Measurements from ENCODE around the gene LRRTM1. TPM values are rescaled to one million over a fixed set of nuclear protein-coding genes. Genes with fewer than 3 reads are reported as not detected.

LRRTM1 gene
- total RNA-seq, 1 experiment from 2014 or later: not detected

- H3K27ac ChIP-seq: no peak overlapping the region
- CTCF ChIA-PET: no interaction called here
- H3K27me3 ChIP-seq (ENCODE audit: insufficient read depth, low read depth): peaks cover 17% of the 10 kb centered on the region; the same call in 1 of the 2 replicates
- H3K36me3 ChIP-seq (ENCODE audit: low read depth): no peaks in the 10 kb centered on the region
- no peaks in the 10 kb centered on the region for H3K9me2 ChIP-seq (ENCODE audit: insufficient read depth)
- BruUV-seq (replicated peaks): no TSS peak
- no peak overlapping the region for H2AFZ ChIP-seq
- no peak for DNase-seq
- no peaks in the 10 kb centered on the region for H3K9me3 ChIP-seq (ENCODE audit: insufficient read depth, low read depth)
- TF ChIP-seq EZH2 (IDR thresholded peaks at IDR 0.05; ENCODE audit: low read depth): no peak
- TF ChIP-seq, protein P1, sequence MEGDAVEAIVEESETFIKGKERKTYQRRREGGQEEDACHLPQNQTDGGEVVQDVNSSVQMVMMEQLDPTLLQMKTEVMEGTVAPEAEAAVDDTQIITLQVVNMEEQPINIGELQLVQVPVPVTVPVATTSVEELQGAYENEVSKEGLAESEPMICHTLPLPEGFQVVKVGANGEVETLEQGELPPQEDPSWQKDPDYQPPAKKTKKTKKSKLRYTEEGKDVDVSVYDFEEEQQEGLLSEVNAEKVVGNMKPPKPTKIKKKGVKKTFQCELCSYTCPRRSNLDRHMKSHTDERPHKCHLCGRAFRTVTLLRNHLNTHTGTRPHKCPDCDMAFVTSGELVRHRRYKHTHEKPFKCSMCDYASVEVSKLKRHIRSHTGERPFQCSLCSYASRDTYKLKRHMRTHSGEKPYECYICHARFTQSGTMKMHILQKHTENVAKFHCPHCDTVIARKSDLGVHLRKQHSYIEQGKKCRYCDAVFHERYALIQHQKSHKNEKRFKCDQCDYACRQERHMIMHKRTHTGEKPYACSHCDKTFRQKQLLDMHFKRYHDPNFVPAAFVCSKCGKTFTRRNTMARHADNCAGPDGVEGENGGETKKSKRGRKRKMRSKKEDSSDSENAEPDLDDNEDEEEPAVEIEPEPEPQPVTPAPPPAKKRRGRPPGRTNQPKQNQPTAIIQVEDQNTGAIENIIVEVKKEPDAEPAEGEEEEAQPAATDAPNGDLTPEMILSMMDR (conservative IDR thresholded peaks at IDR 0.05): no peak
- POLR2A ChIA-PET (ENCODE audit: unreplicated experiment): no interaction called here
- intact Hi-C loops (cut with micrococcal nuclease; ENCODE audit: unreplicated experiment): no loop called here
- no peak overlapping the region for H3K4me2 ChIP-seq
- H3F3A ChIP-seq (ENCODE audit: insufficient read depth, low read depth): no peaks in the 10 kb centered on the region
- no peaks in the 10 kb centered on the region for H4K20me1 ChIP-seq (ENCODE audit: insufficient read depth)
- H3K79me2 ChIP-seq (ENCODE audit: low read depth): no peaks in the 10 kb centered on the region
- H3K4me1 ChIP-seq (replicated peaks; ENCODE audit: insufficient read depth): no peaks in the 10 kb centered on the region
- H3K4me3 ChIP-seq: no peak overlapping the region
Observed at GRCh38 chr2:80258341-80258740, 46.2 kb downstream of the LRRTM1 start.

DNA sequence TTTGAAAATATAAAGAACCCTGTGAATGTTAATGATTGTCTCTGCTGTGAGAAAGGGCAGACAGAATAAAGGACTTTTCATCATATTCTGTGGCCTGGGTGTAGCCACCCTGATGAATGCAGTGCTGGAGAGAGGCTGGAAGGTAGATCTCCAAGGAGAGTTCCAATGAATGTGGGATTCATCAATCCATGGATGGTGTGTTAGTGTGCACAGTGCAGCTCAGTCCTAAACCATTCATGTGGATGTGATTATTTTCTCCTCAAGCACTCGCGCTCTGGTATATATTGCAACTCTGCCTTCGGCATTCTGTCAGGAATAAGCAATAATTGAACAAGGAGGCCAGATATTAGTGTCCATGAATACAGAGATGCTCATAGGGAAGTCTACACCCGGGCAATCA is 47.1 kb downstream of the LRRTM1 start:
- Histone ChIP-seq H3K79me2 (ENCODE audit: low read depth) (no peaks in the 10 kb centered on the region), H3F3A (ENCODE audit: insufficient read depth, low read depth) (no peaks in the 10 kb centered on the region), H2AFZ (no peak overlapping the region), H3K4me2 (no peak overlapping the region), H3K36me3 (ENCODE audit: low read depth) (no peaks in the 10 kb centered on the region), H3K27ac (no peak overlapping the region), H4K20me1 (ENCODE audit: insufficient read depth) (no peaks in the 10 kb centered on the region), H3K9me2 (ENCODE audit: insufficient read depth) (no peaks in the 10 kb centered on the region), H3K27me3 (ENCODE audit: insufficient read depth, low read depth) (peaks cover 16% of the 10 kb centered on the region; the same call in 1 of the 2 replicates), H3K4me1 (replicated peaks; ENCODE audit: insufficient read depth) (no peaks in the 10 kb centered on the region), H3K4me3 (no peak overlapping the region), H3K9me3 (ENCODE audit: insufficient read depth, low read depth) (no peaks in the 10 kb centered on the region)
- intact Hi-C loops (cut with micrococcal nuclease; ENCODE audit: unreplicated experiment): no loop called here
- TF ChIP-seq EZH2 (IDR thresholded peaks at IDR 0.05; ENCODE audit: low read depth): no peak
- TF ChIP-seq, protein P1 (conservative IDR thresholded peaks at IDR 0.05): no peak
- no peak for DNase-seq
- ChIA-PET POLR2A (ENCODE audit: unreplicated experiment) (no interaction called here), CTCF (no interaction called here)
- BruUV-seq (replicated peaks): no TSS peak

GRCh38 chr2:80256782-80257167 is 47.8 kb downstream of the LRRTM1 start:
- CTCF ChIA-PET: no interaction called here
- no peak for TF ChIP-seq EZH2 (IDR thresholded peaks at IDR 0.05; ENCODE audit: low read depth)
- TF ChIP-seq, protein P1 (conservative IDR thresholded peaks at IDR 0.05): peak; percentile 13; the same call in 1 of the 2 replicates
- no peaks in the 10 kb centered on the region for H3K36me3 ChIP-seq (ENCODE audit: low read depth)
- H3K9me2 ChIP-seq (ENCODE audit: insufficient read depth): no peaks in the 10 kb centered on the region
- no TSS peak for BruUV-seq (replicated peaks)
- intact Hi-C loops (cut with micrococcal nuclease; ENCODE audit: unreplicated experiment): no loop called here
- no peak overlapping the region for H3K27ac ChIP-seq
- no peaks in the 10 kb centered on the region for H3K4me1 ChIP-seq (replicated peaks; ENCODE audit: insufficient read depth)
- no peak overlapping the region for H3K4me3 ChIP-seq
- H3K9me3 ChIP-seq (ENCODE audit: insufficient read depth, low read depth): no peaks in the 10 kb centered on the region
- H3F3A ChIP-seq (ENCODE audit: insufficient read depth, low read depth): no peaks in the 10 kb centered on the region
- peaks cover 14% of the 10 kb centered on the region; the same call in 1 of the 2 replicates for H3K27me3 ChIP-seq (ENCODE audit: insufficient read depth, low read depth)
- no peak for DNase-seq
- H2AFZ ChIP-seq: no peak overlapping the region
- H3K4me2 ChIP-seq: no peak overlapping the region
- H3K79me2 ChIP-seq (ENCODE audit: low read depth): no peaks in the 10 kb centered on the region
- no peaks in the 10 kb centered on the region for H4K20me1 ChIP-seq (ENCODE audit: insufficient read depth)
- POLR2A ChIA-PET (ENCODE audit: unreplicated experiment): no interaction called here

All from PC-9 (cell line).